ENCODE results near the gene MCC. TPM values are rescaled to one million over a fixed set of nuclear protein-coding genes. Genes with fewer than 3 reads are reported as not detected.

MCC gene
- total RNA-seq, 4 donors from 2014 or later = 5.1 to 22.3 (median 13.0) TPM

DNA sequence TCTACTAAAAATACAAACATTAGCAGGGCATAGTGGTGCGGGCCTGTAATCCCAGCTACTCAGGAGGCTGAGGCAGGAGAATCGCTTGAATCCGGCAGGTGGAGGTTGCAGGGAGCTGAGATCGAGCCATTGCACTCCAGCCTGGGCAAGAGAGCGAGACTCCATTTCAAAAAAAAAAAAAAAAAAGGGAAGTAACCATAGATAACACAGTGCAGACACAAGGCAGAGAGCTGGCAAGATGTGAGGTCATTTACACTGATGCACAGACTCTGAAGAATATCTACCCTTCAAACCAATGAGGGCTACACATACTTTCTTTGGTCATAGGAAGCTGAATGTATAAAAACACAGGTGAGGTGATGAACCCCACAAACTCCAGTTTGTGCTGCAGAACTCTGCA, 379.8 kb downstream of the MCC start:
- no peak for TF ChIP-seq POLR2A (IDR thresholded peaks at IDR 0.05)
- Histone ChIP-seq H3K36me3 (no peaks in the 10 kb centered on the region), H3K4me3 (replicated peaks in 1 of 3) (no peak overlapping the region), H3K9me3 (no peaks in the 10 kb centered on the region), H3K27ac (no peak overlapping the region), H3K27me3 (no peaks in the 10 kb centered on the region), H3K4me1 (no peaks in the 10 kb centered on the region)
- intact Hi-C loops (cut with DNase I) = no loop called here
- DNase-seq = no peak
- 77 to 99% methylated on average over 5 of the region's 5 CpGs for WGBS, 2 donors

DNA sequence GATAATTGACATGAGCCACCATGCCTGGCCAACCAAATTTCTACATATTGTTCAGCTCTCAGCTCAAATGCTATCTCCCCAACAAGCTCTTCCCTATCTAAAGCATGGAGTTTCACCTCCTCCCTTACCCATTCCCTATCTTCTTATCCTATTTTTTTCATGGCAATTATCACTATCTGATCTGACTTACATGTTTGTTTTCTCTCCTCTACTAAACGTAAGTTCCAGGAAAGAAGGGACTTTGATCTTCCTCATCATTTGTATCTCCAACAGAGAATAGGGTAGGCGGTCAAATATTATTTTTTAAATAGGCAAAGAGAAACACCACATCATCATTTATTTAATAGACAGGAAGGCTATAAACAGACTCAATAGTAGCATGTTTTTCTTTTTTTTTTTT, 381.4 kb downstream of the MCC start:
- WGBS, 2 donors = 90 to 93% methylated on average over 2 of the region's 2 CpGs
- no peaks in the 10 kb centered on the region for H3K4me1 ChIP-seq
- TF ChIP-seq, protein P1, sequence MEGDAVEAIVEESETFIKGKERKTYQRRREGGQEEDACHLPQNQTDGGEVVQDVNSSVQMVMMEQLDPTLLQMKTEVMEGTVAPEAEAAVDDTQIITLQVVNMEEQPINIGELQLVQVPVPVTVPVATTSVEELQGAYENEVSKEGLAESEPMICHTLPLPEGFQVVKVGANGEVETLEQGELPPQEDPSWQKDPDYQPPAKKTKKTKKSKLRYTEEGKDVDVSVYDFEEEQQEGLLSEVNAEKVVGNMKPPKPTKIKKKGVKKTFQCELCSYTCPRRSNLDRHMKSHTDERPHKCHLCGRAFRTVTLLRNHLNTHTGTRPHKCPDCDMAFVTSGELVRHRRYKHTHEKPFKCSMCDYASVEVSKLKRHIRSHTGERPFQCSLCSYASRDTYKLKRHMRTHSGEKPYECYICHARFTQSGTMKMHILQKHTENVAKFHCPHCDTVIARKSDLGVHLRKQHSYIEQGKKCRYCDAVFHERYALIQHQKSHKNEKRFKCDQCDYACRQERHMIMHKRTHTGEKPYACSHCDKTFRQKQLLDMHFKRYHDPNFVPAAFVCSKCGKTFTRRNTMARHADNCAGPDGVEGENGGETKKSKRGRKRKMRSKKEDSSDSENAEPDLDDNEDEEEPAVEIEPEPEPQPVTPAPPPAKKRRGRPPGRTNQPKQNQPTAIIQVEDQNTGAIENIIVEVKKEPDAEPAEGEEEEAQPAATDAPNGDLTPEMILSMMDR (IDR thresholded peaks at IDR 0.05) = no peak
- TF ChIP-seq POLR2A (IDR thresholded peaks at IDR 0.05) = no peak
- H3K27me3 ChIP-seq = no peaks in the 10 kb centered on the region
- no peak for DNase-seq
- no peak overlapping the region for H3K27ac ChIP-seq
- H3K36me3 ChIP-seq = no peaks in the 10 kb centered on the region
- no peak overlapping the region for H3K4me3 ChIP-seq (replicated peaks in 1 of 3)
- intact Hi-C loops (cut with DNase I) = no loop called here
- H3K9me3 ChIP-seq = no peaks in the 10 kb centered on the region

DNA sequence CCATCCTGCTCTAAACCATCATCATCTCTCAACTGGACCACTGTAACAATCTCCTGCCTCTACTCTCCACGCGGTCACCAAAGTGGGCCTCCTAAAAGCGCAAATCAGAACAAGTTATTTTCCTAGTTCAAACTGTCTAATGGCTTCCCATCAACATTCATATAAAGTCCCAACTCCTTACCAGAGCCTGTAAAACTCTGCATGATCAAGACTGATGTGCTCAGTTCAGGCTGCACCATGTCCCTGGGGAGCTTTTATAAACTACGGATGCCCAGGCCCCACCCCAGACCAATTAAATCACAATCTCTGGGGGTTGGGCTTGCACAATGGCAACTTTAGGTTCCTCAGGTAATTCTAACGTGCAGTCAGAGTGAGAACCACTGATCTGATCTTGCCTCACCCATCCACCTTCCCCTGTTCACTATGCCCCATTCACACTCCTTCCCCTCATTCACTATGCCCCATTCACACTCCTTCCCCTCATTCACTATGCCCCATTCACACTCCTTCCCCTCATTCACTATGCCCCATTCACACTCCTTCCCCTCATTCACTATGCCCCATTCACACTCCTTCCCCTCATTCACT, 382.5 kb downstream of the MCC start:
- H3K9me3 ChIP-seq = no peaks in the 10 kb centered on the region
- intact Hi-C loops (cut with DNase I) = no loop called here
- no peak overlapping the region for H3K27ac ChIP-seq
- no peak for DNase-seq
- H3K4me1 ChIP-seq = no peaks in the 10 kb centered on the region
- TF ChIP-seq, protein P1 (IDR thresholded peaks at IDR 0.05) = no peak
- no peak for TF ChIP-seq POLR2A (IDR thresholded peaks at IDR 0.05)
- H3K36me3 ChIP-seq = no peaks in the 10 kb centered on the region
- no peaks in the 10 kb centered on the region for H3K27me3 ChIP-seq
- whole genome bisulfite sequencing, 2 donors = 94 to 95% methylated on average over 5 of the region's 5 CpGs
- no peak overlapping the region for H3K4me3 ChIP-seq (replicated peaks in 1 of 3)

DNA sequence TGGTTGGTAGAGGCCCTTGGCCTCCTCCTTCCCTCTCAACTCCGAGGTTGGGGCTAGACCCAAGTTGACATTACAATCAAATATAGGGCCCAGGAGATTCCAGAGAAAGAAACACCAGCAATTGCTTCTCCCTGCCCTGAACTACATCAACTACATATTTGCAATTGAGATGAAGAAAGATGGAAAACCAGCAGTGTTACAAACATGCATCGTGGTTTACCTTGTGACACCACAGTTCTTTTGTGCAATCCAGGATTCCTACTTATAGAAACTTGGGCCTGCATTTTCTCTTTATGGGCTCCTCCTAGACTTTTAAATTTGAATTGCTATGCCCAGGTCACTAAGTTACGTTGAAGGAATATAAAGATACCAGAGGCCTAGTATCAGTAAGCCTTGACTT, 384.9 kb downstream of the MCC start:
- Histone ChIP-seq H3K36me3 (no peaks in the 10 kb centered on the region), H3K4me3 (replicated peaks in 1 of 3) (no peak overlapping the region), H3K27ac (no peak overlapping the region), H3K9me3 (no peaks in the 10 kb centered on the region), H3K4me1 (no peaks in the 10 kb centered on the region), H3K27me3 (no peaks in the 10 kb centered on the region)
- TF ChIP-seq, protein P1 (IDR thresholded peaks at IDR 0.05) = no peak
- TF ChIP-seq POLR2A (IDR thresholded peaks at IDR 0.05) = no peak
- no peak for DNase-seq
- 89 to 91% methylated on average over 3 of the region's 3 CpGs for WGBS, 2 donors
- intact Hi-C loops (cut with DNase I) = no loop called here

DNA sequence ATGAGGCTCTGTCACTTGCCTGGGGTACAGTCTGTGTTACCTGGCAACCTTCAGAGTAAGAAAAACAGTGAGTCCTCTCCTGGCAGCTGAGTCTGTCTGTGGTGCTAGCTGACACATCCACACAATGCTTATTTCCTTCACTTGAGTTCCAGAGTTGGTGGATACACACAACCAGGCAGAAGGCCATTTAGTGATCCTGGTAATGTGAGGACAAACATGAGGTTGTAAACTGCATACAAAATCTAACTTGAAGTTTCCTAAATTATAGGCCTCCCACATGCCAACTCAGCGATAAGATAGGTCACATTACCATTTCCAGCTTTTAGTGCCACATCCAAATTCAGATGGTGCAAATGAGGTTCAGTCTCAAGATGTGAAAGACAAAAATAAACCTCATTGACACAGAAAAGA, 386.1 kb downstream of the MCC start:
- TF ChIP-seq, protein P1 (IDR thresholded peaks at IDR 0.05) = no peak
- no peak for TF ChIP-seq POLR2A (IDR thresholded peaks at IDR 0.05)
- Histone ChIP-seq H3K36me3 (no peaks in the 10 kb centered on the region), H3K27me3 (no peaks in the 10 kb centered on the region), H3K4me3 (replicated peaks in 1 of 3) (no peak overlapping the region), H3K27ac (no peak overlapping the region), H3K4me1 (no peaks in the 10 kb centered on the region), H3K9me3 (no peaks in the 10 kb centered on the region)
- intact Hi-C loops (cut with DNase I) = no loop called here
- 83 to 93% methylated on average over 1 of the region's 1 CpG for WGBS, 2 donors
- no peak for DNase-seq

Measured in thyroid gland (tissue), 4 donors.